SK-N-SH (cell line): Measurements from ENCODE around the gene TGM2. TPM values are rescaled to one million over a fixed set of nuclear protein-coding genes. Genes with fewer than 3 reads are reported as not detected.
A peak's percentile ranks its signal among the peaks of the same experiment; 100 is the strongest.

Experiments
- CTCF ChIA-PET: fragments of 300-600, 350-600 bp; formaldehyde crosslinking; extraction: SDS; loops from one replicate; lab custom pipeline; 2021; lab: Yijun Ruan, JAX
- POLR2A ChIA-PET: fragments of 350-600 bp; sonication (Branson Sonifier 250); formaldehyde crosslinking; extraction: SDS; loops from one replicate; lab custom pipeline; 2020; ENCODE audit warnings: antibody characterized with exemption, inconsistent platforms; lab: Yijun Ruan, JAX
- DNase-seq: peaks from one replicate; pipeline ENCODE4 v3.0.0; 2012
- H2AFZ ChIP-seq: fragments of 200-600 bp; sonication (generic); 2 replicates; pipeline ENCODE4 v1.8.1; 2016; ENCODE audit warnings: antibody characterized with exemption, mild to moderate bottlenecking, low read depth
- H3F3A ChIP-seq: fragments of 200-600 bp; sonication (generic); replicated peaks from 2 replicates; pipeline ENCODE3; 2016; ENCODE audit warnings: antibody characterized with exemption, mild to moderate bottlenecking; ENCODE audit not compliant: insufficient read depth
- H3K27ac ChIP-seq, 2 experiments: fragments of 200-500 bp in 1 of 2; fragments of 200-600 bp in 1 of 2; sonication (Bioruptor generic) in 1 of 2; sonication (generic), shearing (Covaris generic) in 1 of 2; 2 replicates each; pipeline versions ENCODE4 v1.5.1 to v1.6.1; 2014 to 2016; ENCODE audit warnings: low read depth in 2 of 2, inconsistent platforms in 1 of 2, low read length in 1 of 2, mild to moderate bottlenecking in 1 of 2, mixed read lengths in 1 of 2
- H3K27me3 ChIP-seq: fragments of 200-600 bp; sonication (generic), shearing (Covaris generic); 2 replicates; pipeline ENCODE4 v1.6.1; 2016; ENCODE audit warnings: mixed run types; ENCODE audit not compliant: insufficient read depth
- H3K36me3 ChIP-seq, 2 experiments: fragments of 200-500 bp in 1 of 2; fragments of 200-600 bp in 1 of 2; sonication (Bioruptor generic) in 1 of 2; sonication (generic) in 1 of 2; replicated peaks in 1 of 2; 2 replicates each; pipeline versions ENCODE3 to v1.5.1; 2014 to 2016; ENCODE audit warnings: low read length in 1 of 2, mild to moderate bottlenecking in 1 of 2; ENCODE audit not compliant: insufficient read depth in 2 of 2, control insufficient read depth in 1 of 2
- H3K4me1 ChIP-seq, 2 experiments: fragments of 200-500 bp in 1 of 2; fragments of 200-600 bp in 1 of 2; sonication (Bioruptor generic) in 1 of 2; sonication (generic), shearing (Covaris generic) in 1 of 2; 2 replicates each; pipeline versions ENCODE4 v1.5.1 to v1.6.1; 2014 to 2016; ENCODE audit warnings: low read depth in 1 of 2, low read length in 1 of 2, mixed run types in 1 of 2; ENCODE audit not compliant: insufficient read depth in 2 of 2, control insufficient read depth in 1 of 2
- H3K4me2 ChIP-seq: fragments of 200-600 bp; sonication (generic), shearing (Covaris generic); 2 replicates; pipeline ENCODE4 v1.6.1; 2017; ENCODE audit warnings: mixed run types
- H3K4me3 ChIP-seq, 2 experiments: fragments of 200-500 bp in 1 of 2; fragments of 200-600 bp in 1 of 2; sonication (Bioruptor generic) in 1 of 2; sonication (generic), shearing (Covaris generic) in 1 of 2; 2 replicates each; pipeline versions ENCODE4 v1.5.1 to v1.8.1; 2014 to 2016; ENCODE audit warnings: low read depth in 2 of 2, inconsistent platforms in 1 of 2, low read length in 1 of 2, mild to moderate bottlenecking in 1 of 2, mixed read lengths in 1 of 2, moderate library complexity in 1 of 2
- H3K79me2 ChIP-seq: fragments of 200-600 bp; sonication (generic); 2 replicates; pipeline ENCODE4 v1.8.1; 2017; ENCODE audit warnings: mild to moderate bottlenecking; ENCODE audit not compliant: insufficient read depth
- H3K9ac ChIP-seq: fragments of 200-600 bp; sonication (generic); 2 replicates; pipeline ENCODE4 v1.6.1; 2017; ENCODE audit warnings: mixed run types
- H3K9me2 ChIP-seq: fragments of 200-600 bp; sonication (generic); 2 replicates; pipeline ENCODE4 v1.6.1; 2017; ENCODE audit warnings: mixed run types
- H3K9me3 ChIP-seq: fragments of 200-600 bp; sonication (generic); 2 replicates; pipeline ENCODE4 v1.6.1; 2017; ENCODE audit warnings: mixed run types, mild to moderate bottlenecking, moderate library complexity
- H4K20me1 ChIP-seq: fragments of 200-600 bp; sonication (generic); 2 replicates; pipeline ENCODE4 v1.6.1; 2017; ENCODE audit warnings: mild to moderate bottlenecking, mixed run types; ENCODE audit not compliant: insufficient read depth
- ELF1 ChIP-seq: IDR thresholded peaks from 2 replicates; pipeline ENCODE4 v1.4.0; 2012
- EP300 ChIP-seq, 2 experiments: IDR thresholded peaks; 2 replicates each; pipeline versions ENCODE4 v1.4.0 to v1.6.1; 2012; ENCODE audit warnings: borderline replicate concordance in 1 of 2, low read depth in 1 of 2, low read length in 1 of 2
- EZH2phosphoT487 ChIP-seq: fragments of 200-600 bp; sonication (generic); IDR thresholded peaks from 2 replicates; pipeline ENCODE4 v1.6.1; 2017; ENCODE audit warnings: low read depth, mixed run types, mild to moderate bottlenecking, antibody characterized with exemption, moderate library complexity, borderline replicate concordance
- FOXJ3 ChIP-seq: sonication (generic); formaldehyde crosslinking; IDR thresholded peaks from 2 replicates; pipeline ENCODE4 v1.5.1; 2020; ENCODE audit warnings: mild to moderate bottlenecking, missing genetic modification reagents
- FOXM1 ChIP-seq: IDR thresholded peaks from 2 replicates; pipeline ENCODE4 v1.4.0; 2012; ENCODE audit warnings: low read depth, mild to moderate bottlenecking
- GABPA ChIP-seq: IDR thresholded peaks from 2 replicates; pipeline ENCODE4 v1.4.0; 2012; ENCODE audit warnings: low read depth, mild to moderate bottlenecking
- GATA2 ChIP-seq: sonication (generic); formaldehyde crosslinking; IDR thresholded peaks from 2 replicates; pipeline ENCODE4 v1.5.0; 2020; ENCODE audit warnings: mild to moderate bottlenecking, missing genetic modification reagents
- JUND ChIP-seq: IDR thresholded peaks from 2 replicates; pipeline ENCODE4 v1.4.0; 2012
- MXI1 ChIP-seq: IDR thresholded peaks from 2 replicates; pipeline ENCODE4 v1.6.1; 2012; ENCODE audit warnings: mild to moderate bottlenecking, low read depth, low read length, improper control_type of control experiment
- NFIC ChIP-seq: IDR thresholded peaks from 2 replicates; pipeline ENCODE4 v1.4.0; 2012; ENCODE audit warnings: borderline replicate concordance
- NRF1 ChIP-seq: IDR thresholded peaks from 2 replicates; pipeline ENCODE4 v1.6.1; 2012; ENCODE audit warnings: low read depth, mild to moderate bottlenecking, low read length
- POLR2AphosphoS5 ChIP-seq: IDR thresholded peaks from 2 replicates; pipeline ENCODE4 v1.6.1; 2012; ENCODE audit warnings: low read depth, low read length
- RCOR1 ChIP-seq: fragments of 150-350 bp; IDR thresholded peaks from 2 replicates; pipeline ENCODE4 v1.6.1; 2017; ENCODE audit warnings: antibody characterized with exemption, low read length
- RFX5 ChIP-seq: IDR thresholded peaks from 2 replicates; pipeline ENCODE4 v1.6.1; 2012; ENCODE audit warnings: mild to moderate bottlenecking, improper control_type of control experiment, low read length
- RXRA ChIP-seq: IDR thresholded peaks from 2 replicates; pipeline ENCODE4 v1.4.0; 2012; ENCODE audit warnings: low read depth, mild to moderate bottlenecking, borderline replicate concordance
- SIN3A ChIP-seq: IDR thresholded peaks from 2 replicates; pipeline ENCODE4 v1.6.1; 2012; ENCODE audit warnings: low read depth, mild to moderate bottlenecking, low read length, moderate library complexity, borderline replicate concordance
- TAF1 ChIP-seq: IDR thresholded peaks from 2 replicates; pipeline ENCODE4 v1.6.1; 2012; ENCODE audit warnings: low read depth, mild to moderate bottlenecking, low read length, moderate library complexity, borderline replicate concordance
- TCF12 ChIP-seq: IDR thresholded peaks from 2 replicates; pipeline ENCODE4 v1.4.0; 2012
- TEAD4 ChIP-seq: IDR thresholded peaks from 2 replicates; pipeline ENCODE4 v1.4.0; 2012; ENCODE audit warnings: mild to moderate bottlenecking, borderline replicate concordance; ENCODE audit not compliant: insufficient read depth
- YY1 ChIP-seq: IDR thresholded peaks from 2 replicates; pipeline ENCODE4 v1.4.0; 2012; ENCODE audit warnings: low read depth, mild to moderate bottlenecking
- WGBS: methylation state at CpG from one replicate; pipeline ENCODE4 v1.1.6; 2017; ENCODE audit warnings: low lambda C conversion rate; 5-methylcytosine and 5-hydroxymethylcytosine counted together
- polyA plus RNA-seq, 3 experiments: library from polyadenylated mRNA; depleted of rRNA; stranded (reverse); fragments of >200 nt; gene quantifications; 2 replicates each; pipeline ENCODE4 v1.2.3, GENCODE V29; 2012
- TF ChIP-seq, protein P1 (sequence below): fragments of 150-350 bp; IDR thresholded peaks from 2 replicates; pipeline ENCODE4 v1.6.1; 2017; ENCODE audit warnings: antibody characterized with exemption, low read length, low read depth, borderline replicate concordance
- TF ChIP-seq, protein P2 (sequence below): IDR thresholded peaks from 2 replicates; pipeline ENCODE4; 2012
- TF ChIP-seq, protein P3 (sequence below): IDR thresholded peaks from 2 replicates; pipeline ENCODE4 v1.6.1; 2012; ENCODE audit warnings: mild to moderate bottlenecking, low read depth, low read length, moderate library complexity
- TF ChIP-seq, protein P4 (sequence below): fragments of 200-600 bp; sonication (generic); IDR thresholded peaks from 2 replicates; pipeline ENCODE4 v1.6.1; 2017; ENCODE audit warnings: antibody characterized with exemption, mild to moderate bottlenecking, moderate library complexity
- TF ChIP-seq, protein P5 (sequence below): IDR thresholded peaks from 2 replicates; pipeline ENCODE4 v1.4.0; 2012; ENCODE audit warnings: low read depth, borderline replicate concordance

Gene TGM2
- polyA plus RNA-seq, 1 of the 3 experiments (the other 2 are of a cell fraction), result 676 TPM

DNA sequence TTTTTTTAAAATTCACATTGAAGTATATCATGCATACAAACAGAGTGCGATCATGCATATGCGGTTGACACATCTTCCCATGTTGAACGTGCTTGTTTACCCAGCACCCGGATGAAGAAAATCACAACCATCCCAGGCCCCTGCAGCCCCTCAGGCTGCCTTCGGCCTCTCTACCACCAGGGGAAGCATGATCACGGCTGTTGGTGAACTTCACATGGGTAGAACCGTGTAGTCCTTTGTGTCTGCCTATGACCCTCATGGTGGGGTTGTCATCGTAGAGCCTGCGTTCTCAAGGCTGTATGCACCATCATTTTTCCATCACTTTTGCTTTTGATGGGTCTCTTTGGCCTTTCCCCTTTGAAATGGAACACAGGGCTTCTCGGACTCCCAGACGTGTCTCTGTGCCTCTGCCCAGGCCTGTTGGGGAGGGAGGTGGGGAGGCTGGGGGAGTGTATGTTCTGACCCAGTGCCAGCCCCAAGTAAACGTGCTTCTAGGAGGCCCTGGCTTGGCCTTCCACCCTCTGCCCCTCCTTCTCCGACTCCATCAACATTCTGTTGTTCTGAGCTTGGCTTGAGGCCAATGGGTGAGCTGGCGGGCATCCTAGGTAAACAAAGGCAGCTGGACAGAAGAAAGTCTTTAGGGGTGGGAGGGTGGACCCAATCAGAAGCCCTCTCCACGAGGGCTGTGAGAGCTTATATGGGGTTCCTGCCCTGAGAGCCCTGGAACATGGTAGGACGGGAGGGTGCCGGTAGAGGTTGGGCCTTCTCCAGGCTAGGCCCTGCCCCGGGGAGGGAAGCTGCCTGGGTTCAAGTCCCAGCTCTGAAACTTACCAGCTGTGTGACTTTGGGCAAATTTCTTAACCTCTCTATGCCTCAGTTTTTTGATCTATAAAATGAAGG is 39.7 kb downstream of the TGM2 start:
- Histone ChIP-seq H3K27ac (peak overlapping the region; percentile 82 to 86), H3K4me1 (peaks cover 28 to 29% of the 10 kb centered on the region in 2 experiments), H3K36me3 (peaks cover 0 to 13% of the 10 kb centered on the region in 2 experiments), H3K9me2 (no peaks in the 10 kb centered on the region), H4K20me1 (no peaks in the 10 kb centered on the region), H3K4me3 (no peak overlapping the region), H2AFZ (no peak overlapping the region), H3K9me3 (no peaks in the 10 kb centered on the region), H3K27me3 (no peaks in the 10 kb centered on the region), H3F3A (peaks cover 55% of the 10 kb centered on the region), H3K79me2 (no peaks in the 10 kb centered on the region), H3K9ac (no peak overlapping the region), H3K4me2 (peak overlapping the region; percentile 24; the same call in 1 of the 2 replicates)
- POLR2A ChIA-PET, result no interaction called here
- CTCF ChIA-PET, result interaction anchor here (0.8 to 2.3 kb wide), 5 partner anchors 13 to 95 kb away, joined by 3 to 8 read pairs (median 4); no protein-coding TSS in a partner anchor
- 68% methylated on average over 15 of the region's 18 CpGs for WGBS
- DNase-seq, result no peak
- TF ChIP-seq, protein P1, sequence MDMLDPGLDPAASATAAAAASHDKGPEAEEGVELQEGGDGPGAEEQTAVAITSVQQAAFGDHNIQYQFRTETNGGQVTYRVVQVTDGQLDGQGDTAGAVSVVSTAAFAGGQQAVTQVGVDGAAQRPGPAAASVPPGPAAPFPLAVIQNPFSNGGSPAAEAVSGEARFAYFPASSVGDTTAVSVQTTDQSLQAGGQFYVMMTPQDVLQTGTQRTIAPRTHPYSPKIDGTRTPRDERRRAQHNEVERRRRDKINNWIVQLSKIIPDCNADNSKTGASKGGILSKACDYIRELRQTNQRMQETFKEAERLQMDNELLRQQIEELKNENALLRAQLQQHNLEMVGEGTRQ, result no peak
- TF ChIP-seq MXI1, result no peak
- no peak for TF ChIP-seq FOXJ3
- no peak for TF ChIP-seq FOXM1
- TF ChIP-seq, protein P2, sequence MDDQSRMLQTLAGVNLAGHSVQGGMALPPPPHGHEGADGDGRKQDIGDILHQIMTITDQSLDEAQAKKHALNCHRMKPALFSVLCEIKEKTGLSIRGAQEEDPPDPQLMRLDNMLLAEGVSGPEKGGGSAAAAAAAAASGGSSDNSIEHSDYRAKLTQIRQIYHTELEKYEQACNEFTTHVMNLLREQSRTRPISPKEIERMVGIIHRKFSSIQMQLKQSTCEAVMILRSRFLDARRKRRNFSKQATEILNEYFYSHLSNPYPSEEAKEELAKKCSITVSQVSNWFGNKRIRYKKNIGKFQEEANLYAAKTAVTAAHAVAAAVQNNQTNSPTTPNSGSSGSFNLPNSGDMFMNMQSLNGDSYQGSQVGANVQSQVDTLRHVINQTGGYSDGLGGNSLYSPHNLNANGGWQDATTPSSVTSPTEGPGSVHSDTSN, result peak; percentile 57
- TF ChIP-seq TCF12, result peak; percentile 90
- TF ChIP-seq, protein P3, sequence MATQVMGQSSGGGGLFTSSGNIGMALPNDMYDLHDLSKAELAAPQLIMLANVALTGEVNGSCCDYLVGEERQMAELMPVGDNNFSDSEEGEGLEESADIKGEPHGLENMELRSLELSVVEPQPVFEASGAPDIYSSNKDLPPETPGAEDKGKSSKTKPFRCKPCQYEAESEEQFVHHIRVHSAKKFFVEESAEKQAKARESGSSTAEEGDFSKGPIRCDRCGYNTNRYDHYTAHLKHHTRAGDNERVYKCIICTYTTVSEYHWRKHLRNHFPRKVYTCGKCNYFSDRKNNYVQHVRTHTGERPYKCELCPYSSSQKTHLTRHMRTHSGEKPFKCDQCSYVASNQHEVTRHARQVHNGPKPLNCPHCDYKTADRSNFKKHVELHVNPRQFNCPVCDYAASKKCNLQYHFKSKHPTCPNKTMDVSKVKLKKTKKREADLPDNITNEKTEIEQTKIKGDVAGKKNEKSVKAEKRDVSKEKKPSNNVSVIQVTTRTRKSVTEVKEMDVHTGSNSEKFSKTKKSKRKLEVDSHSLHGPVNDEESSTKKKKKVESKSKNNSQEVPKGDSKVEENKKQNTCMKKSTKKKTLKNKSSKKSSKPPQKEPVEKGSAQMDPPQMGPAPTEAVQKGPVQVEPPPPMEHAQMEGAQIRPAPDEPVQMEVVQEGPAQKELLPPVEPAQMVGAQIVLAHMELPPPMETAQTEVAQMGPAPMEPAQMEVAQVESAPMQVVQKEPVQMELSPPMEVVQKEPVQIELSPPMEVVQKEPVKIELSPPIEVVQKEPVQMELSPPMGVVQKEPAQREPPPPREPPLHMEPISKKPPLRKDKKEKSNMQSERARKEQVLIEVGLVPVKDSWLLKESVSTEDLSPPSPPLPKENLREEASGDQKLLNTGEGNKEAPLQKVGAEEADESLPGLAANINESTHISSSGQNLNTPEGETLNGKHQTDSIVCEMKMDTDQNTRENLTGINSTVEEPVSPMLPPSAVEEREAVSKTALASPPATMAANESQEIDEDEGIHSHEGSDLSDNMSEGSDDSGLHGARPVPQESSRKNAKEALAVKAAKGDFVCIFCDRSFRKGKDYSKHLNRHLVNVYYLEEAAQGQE, result peak; percentile 46; the same call in 1 of the 2 replicates
- TF ChIP-seq, protein P4, sequence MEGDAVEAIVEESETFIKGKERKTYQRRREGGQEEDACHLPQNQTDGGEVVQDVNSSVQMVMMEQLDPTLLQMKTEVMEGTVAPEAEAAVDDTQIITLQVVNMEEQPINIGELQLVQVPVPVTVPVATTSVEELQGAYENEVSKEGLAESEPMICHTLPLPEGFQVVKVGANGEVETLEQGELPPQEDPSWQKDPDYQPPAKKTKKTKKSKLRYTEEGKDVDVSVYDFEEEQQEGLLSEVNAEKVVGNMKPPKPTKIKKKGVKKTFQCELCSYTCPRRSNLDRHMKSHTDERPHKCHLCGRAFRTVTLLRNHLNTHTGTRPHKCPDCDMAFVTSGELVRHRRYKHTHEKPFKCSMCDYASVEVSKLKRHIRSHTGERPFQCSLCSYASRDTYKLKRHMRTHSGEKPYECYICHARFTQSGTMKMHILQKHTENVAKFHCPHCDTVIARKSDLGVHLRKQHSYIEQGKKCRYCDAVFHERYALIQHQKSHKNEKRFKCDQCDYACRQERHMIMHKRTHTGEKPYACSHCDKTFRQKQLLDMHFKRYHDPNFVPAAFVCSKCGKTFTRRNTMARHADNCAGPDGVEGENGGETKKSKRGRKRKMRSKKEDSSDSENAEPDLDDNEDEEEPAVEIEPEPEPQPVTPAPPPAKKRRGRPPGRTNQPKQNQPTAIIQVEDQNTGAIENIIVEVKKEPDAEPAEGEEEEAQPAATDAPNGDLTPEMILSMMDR, result peak; percentile 23; the same call in 1 of the 2 replicates
- TF ChIP-seq EP300 (IDR thresholded peaks at IDR 0.05; ENCODE audit: borderline replicate concordance in 1 of 2, low read depth in 1 of 2, low read length in 1 of 2), result peak in 1 of 2 experiments; percentile 58; a peak in 1 of 4 replicates
- no peak for TF ChIP-seq SIN3A
- TF ChIP-seq NRF1, result no peak
- TF ChIP-seq GATA2, result no peak
- peak; percentile 91 for TF ChIP-seq RXRA
- no peak for TF ChIP-seq TAF1
- TF ChIP-seq NFIC, result peak; percentile 99
- 0 out of 2 replicates have a peak, but pooled peaks have one; percentile 62 for TF ChIP-seq TEAD4
- no peak for TF ChIP-seq RCOR1
- TF ChIP-seq YY1, result no peak
- no peak for TF ChIP-seq JUND
- TF ChIP-seq EZH2phosphoT487, result no peak
- peak; percentile 63; the same call in 1 of the 2 replicates for TF ChIP-seq POLR2AphosphoS5
- no peak for TF ChIP-seq GABPA
- TF ChIP-seq ELF1, result no peak
- no peak for TF ChIP-seq RFX5
- TF ChIP-seq, protein P5, sequence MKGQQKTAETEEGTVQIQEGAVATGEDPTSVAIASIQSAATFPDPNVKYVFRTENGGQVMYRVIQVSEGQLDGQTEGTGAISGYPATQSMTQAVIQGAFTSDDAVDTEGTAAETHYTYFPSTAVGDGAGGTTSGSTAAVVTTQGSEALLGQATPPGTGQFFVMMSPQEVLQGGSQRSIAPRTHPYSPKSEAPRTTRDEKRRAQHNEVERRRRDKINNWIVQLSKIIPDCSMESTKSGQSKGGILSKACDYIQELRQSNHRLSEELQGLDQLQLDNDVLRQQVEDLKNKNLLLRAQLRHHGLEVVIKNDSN, result no peak
